ENCODE results near the gene PTPN18.

DNA sequence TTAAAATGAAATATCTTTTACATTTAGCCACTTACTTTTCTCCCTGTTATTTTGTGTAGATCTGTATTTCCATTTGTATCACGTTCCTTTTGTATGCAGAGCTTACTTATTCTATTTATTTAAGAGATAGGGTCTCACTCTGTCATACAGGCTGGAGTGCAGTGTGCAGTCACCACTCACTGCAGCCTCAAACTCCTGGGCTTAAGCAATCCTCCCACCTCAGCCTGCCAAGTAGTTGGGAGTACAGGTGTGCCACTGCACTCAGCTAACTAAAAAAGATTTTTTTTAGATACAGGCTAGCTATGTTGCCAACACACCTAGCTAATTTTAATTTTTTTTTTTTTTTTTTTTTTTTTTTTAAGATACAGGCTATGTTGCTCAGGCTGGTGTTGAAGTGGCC is 10.9 kb downstream of the PTPN18 start:
- TF ChIP-seq, protein P1, sequence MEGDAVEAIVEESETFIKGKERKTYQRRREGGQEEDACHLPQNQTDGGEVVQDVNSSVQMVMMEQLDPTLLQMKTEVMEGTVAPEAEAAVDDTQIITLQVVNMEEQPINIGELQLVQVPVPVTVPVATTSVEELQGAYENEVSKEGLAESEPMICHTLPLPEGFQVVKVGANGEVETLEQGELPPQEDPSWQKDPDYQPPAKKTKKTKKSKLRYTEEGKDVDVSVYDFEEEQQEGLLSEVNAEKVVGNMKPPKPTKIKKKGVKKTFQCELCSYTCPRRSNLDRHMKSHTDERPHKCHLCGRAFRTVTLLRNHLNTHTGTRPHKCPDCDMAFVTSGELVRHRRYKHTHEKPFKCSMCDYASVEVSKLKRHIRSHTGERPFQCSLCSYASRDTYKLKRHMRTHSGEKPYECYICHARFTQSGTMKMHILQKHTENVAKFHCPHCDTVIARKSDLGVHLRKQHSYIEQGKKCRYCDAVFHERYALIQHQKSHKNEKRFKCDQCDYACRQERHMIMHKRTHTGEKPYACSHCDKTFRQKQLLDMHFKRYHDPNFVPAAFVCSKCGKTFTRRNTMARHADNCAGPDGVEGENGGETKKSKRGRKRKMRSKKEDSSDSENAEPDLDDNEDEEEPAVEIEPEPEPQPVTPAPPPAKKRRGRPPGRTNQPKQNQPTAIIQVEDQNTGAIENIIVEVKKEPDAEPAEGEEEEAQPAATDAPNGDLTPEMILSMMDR (IDR thresholded peaks at IDR 0.05; ENCODE audit: insufficient read depth, low read length), result no peak
- no peak for TF ChIP-seq POLR2AphosphoS5 (IDR thresholded peaks at IDR 0.05; ENCODE audit: low read depth)
